Uterus (tissue), 4 donors: ENCODE results near the gene GSTT2B. TPM values are rescaled to one million over a fixed set of nuclear protein-coding genes. Genes with fewer than 3 reads are reported as not detected.
A peak's percentile ranks its signal among the peaks of the same experiment; 100 is the strongest.
"Not testable (repeated sequence)": the region's sequence is repeated elsewhere in the genome, so short reads cannot be mapped to it uniquely, and the experiment has no call there.

Experiments used
- DNase-seq, 2 donors: peaks; one replicate each; pipeline ENCODE4 v3.0.0-alpha.2; 2019 to 2020
- H3K27ac ChIP-seq, 2 donors: fragments of 200-600 bp; sonication (generic); 1 replicate in 1 of 2; 2 replicates in 1 of 2; pipeline ENCODE4 v1.5.1; 2016 to 2018
- H3K27me3 ChIP-seq, 2 donors: fragments of 200-600 bp; sonication (generic); one replicate each; pipeline ENCODE4 v1.5.1; 2018 to 2019; ENCODE audit warnings: control low read depth in 1 of 2
- H3K36me3 ChIP-seq, 2 donors: fragments of 200-600 bp; sonication (generic); one replicate each; pipeline ENCODE4 v1.5.1; 2019; ENCODE audit warnings: control low read depth in 1 of 2
- H3K4me1 ChIP-seq, 2 donors: fragments of 200-600 bp; sonication (generic); one replicate each; pipeline ENCODE4 v1.5.1; 2018 to 2019; ENCODE audit warnings: control low read depth in 1 of 2
- H3K4me3 ChIP-seq, 2 donors: fragments of 200-600 bp; sonication (generic); 1 replicate in 1 of 2; 2 replicates in 1 of 2; pipeline ENCODE4 v1.5.1; 2018 to 2019; ENCODE audit warnings: mild to moderate bottlenecking in 1 of 2
- H3K9me3 ChIP-seq, 2 donors: fragments of 200-600 bp; sonication (generic); one replicate each; pipeline ENCODE4 v1.5.1; 2019; ENCODE audit warnings: control low read depth in 1 of 2
- CTCF ChIP-seq, 4 experiments: fragments of 200-600 bp in 2 of 4; fragments of 450-650 bp in 2 of 4; sonication (generic) in 2 of 4; IDR thresholded peaks; one replicate each; pipeline ENCODE4 v1.5.1; 2016 to 2019; ENCODE audit warnings: antibody characterized with exemption in 4 of 4, mild to moderate bottlenecking in 2 of 4, moderate library complexity in 1 of 4
- POLR2A ChIP-seq, 2 donors: fragments of 450-650 bp; IDR thresholded peaks; one replicate each; pipeline ENCODE4 v1.6.1; 2016; ENCODE audit warnings: antibody characterized with exemption in 2 of 2, mild to moderate bottlenecking in 1 of 2, moderate library complexity in 1 of 2
- intact Hi-C: fragments of 100-400 bp; cut with DNase I; formaldehyde crosslinking; loops from one replicate; pipeline ENCODE4 v1.15.1; 2023; ENCODE audit warnings: low total_unique reads
- total RNA-seq, 4 donors: library from RNA; depleted of rRNA in 3 of 4; stranded (reverse); fragments of >200 nt in 3 of 4; gene quantifications; one replicate each; pipeline versions ENCODE4 v1.1.0 to v1.2.4, GENCODE V29; 2014 to 2023
- donor health status: DM: yes; HTN: yes; CAD: no.

The GSTT2B gene
- total RNA-seq, 4 donors from 2014 or later, result 2.1 to 7.6 (median 4.9) TPM

- Histone ChIP-seq H3K36me3 (no peaks in the 10 kb centered on the region), H3K27me3 (no peaks in the 10 kb centered on the region), H3K4me1 (no peaks in the 10 kb centered on the region), H3K27ac (no peak overlapping the region), H3K4me3 (no peak overlapping the region), H3K9me3 (no peaks in the 10 kb centered on the region)
- TF ChIP-seq CTCF (IDR thresholded peaks at IDR 0.05), result no peak
- TF ChIP-seq POLR2A (IDR thresholded peaks at IDR 0.05), result no peak
- no peak for DNase-seq
- intact Hi-C loops, result loop anchor here (5.0 kb wide), 1 partner anchor 44 kb away; no protein-coding TSS in a partner anchor
Measured at GRCh38 chr22:23970816-23971486, 10.0 kb upstream of the GSTT2B start.

- Histone ChIP-seq H3K4me1 (no peaks in the 10 kb centered on the region), H3K9me3 (no peaks in the 10 kb centered on the region), H3K27ac (no peak overlapping the region), H3K4me3 (no peak overlapping the region), H3K27me3 (no peaks in the 10 kb centered on the region), H3K36me3 (no peaks in the 10 kb centered on the region)
- no peak for TF ChIP-seq POLR2A (IDR thresholded peaks at IDR 0.05)
- no peak for DNase-seq
- intact Hi-C loops, result loop anchor here (5.0 kb wide), 1 partner anchor 43 kb away; no protein-coding TSS in a partner anchor
Measured at GRCh38 chr22:23970201-23970641, 9.2 kb upstream of the GSTT2B start.

GRCh38 chr22:23969071-23969470 is 8.1 kb upstream of the GSTT2B start:
- H3K4me3 ChIP-seq, result no peak overlapping the region
- intact Hi-C loops, result no loop called here
- DNase-seq, result no peak

GRCh38 chr22:23966568-23966967 is 5.6 kb upstream of the GSTT2B start, which contains the start of gene DDTL:
DDTL (plus strand) TSS chr22:23966888; CDS start chr22:23966915, 27 bp downstream.
- intact Hi-C loops, DNase-seq, H3K36me3 ChIP-seq, H3K4me3 ChIP-seq, H3K27me3 ChIP-seq, H3K9me3 ChIP-seq, H3K27ac ChIP-seq, H3K4me1 ChIP-seq: not testable (repeated sequence)

More at GRCh38 chr22:23969071-23969470, 8.1 kb upstream of the GSTT2B start:
- Histone ChIP-seq H3K27ac (no peak overlapping the region), H3K4me1 (no peaks in the 10 kb centered on the region), H3K36me3 (no peaks in the 10 kb centered on the region), H3K9me3 (no peaks in the 10 kb centered on the region), H3K27me3 (no peaks in the 10 kb centered on the region)
- TF ChIP-seq POLR2A (IDR thresholded peaks at IDR 0.05) (no peak), CTCF (IDR thresholded peaks at IDR 0.05) (no peak)

- H3K27me3 ChIP-seq, intact Hi-C loops, H3K4me1 ChIP-seq, H3K27ac ChIP-seq, H3K9me3 ChIP-seq, DNase-seq, H3K4me3 ChIP-seq, H3K36me3 ChIP-seq: not testable (repeated sequence)
Measured at GRCh38 chr22:23966094-23966493, 5.1 kb upstream of the GSTT2B start.

GRCh38 chr22:23956301-23956900 is 4.6 kb downstream of the GSTT2B start:
- H3K4me1 ChIP-seq, H3K4me3 ChIP-seq, intact Hi-C loops, H3K27ac ChIP-seq, H3K9me3 ChIP-seq, H3K36me3 ChIP-seq, H3K27me3 ChIP-seq: not testable (repeated sequence)
- TF ChIP-seq CTCF (IDR thresholded peaks at IDR 0.05), result peak; percentile 76 to 96 (median 88)
- peak; percentile 76 to 84 for DNase-seq

- DNase-seq, H3K27me3 ChIP-seq, H3K27ac ChIP-seq, H3K36me3 ChIP-seq, H3K4me3 ChIP-seq, H3K9me3 ChIP-seq, H3K4me1 ChIP-seq, intact Hi-C loops: not testable (repeated sequence)
Measured at GRCh38 chr22:23955886-23956285, 5.1 kb downstream of the GSTT2B start.

GRCh38 chr22:23954991-23955305 is 6.0 kb downstream of the GSTT2B start:
- H3K27me3 ChIP-seq, intact Hi-C loops, H3K9me3 ChIP-seq, DNase-seq, H3K27ac ChIP-seq, H3K36me3 ChIP-seq, H3K4me3 ChIP-seq, H3K4me1 ChIP-seq: not testable (repeated sequence)

GRCh38 chr22:23954193-23954990 is 6.6 kb downstream of the GSTT2B start:
- DNase-seq, H3K36me3 ChIP-seq, H3K27ac ChIP-seq, H3K4me3 ChIP-seq, H3K9me3 ChIP-seq, H3K27me3 ChIP-seq, intact Hi-C loops, H3K4me1 ChIP-seq: not testable (repeated sequence)

- H3K36me3 ChIP-seq, DNase-seq, H3K9me3 ChIP-seq, H3K27ac ChIP-seq, intact Hi-C loops, H3K4me1 ChIP-seq, H3K4me3 ChIP-seq, H3K27me3 ChIP-seq: not testable (repeated sequence)
Measured at GRCh38 chr22:23953485-23953884, 7.5 kb downstream of the GSTT2B start.
